HG03378 (cell line): ENCODE measurements around the gene CDK5R2.
"Not testable (repeated sequence)": the region's sequence is repeated elsewhere in the genome, so short reads cannot be mapped to it uniquely, and the experiment has no call there.

Source experiments
- ATAC-seq: cut with Tn5 transposase; IDR thresholded peaks from one replicate; pipeline ENCODE4 v1.9.1; 2021; ENCODE audit warnings: mild to moderate bottlenecking, moderate library complexity; ENCODE audit not compliant: unreplicated experiment

CDK5R2 gene

DNA sequence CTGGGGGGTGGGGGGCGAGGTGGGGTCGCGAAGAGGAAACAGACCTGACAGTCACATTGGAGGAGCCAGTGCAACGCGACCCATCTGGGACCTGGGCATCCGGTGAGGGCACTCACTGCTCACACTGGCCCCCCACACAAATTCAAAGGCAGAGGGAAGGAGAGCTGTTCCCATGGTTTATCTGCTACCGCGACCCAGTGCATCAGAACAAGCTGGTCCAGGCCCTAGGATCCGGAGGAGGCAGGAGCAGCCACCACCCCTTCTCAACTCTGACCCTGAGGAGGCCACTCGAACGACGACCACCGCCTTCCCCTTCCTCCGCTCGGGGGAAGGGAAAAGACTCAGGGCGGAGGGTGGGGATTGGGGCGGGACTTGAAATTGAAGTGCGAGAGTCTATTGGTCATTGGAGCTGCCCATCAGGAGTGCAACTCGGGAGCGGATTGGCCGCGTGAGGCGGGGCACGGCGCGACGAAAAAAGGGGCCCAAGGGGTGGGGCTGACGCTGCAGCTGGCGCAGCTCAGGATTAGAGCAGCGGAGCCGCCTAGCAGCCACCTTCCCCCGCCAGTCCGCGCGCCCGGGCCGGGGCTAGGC, at the start of gene CDK5R2:
TSS of gene CDK5R2 (plus strand) at position 526 of the 591 bp plus-strand sequence. CDS start 155 bp downstream, outside the sequence.
- peak; percentile 89 for ATAC-seq

- no peak for ATAC-seq
These were observed 48.7 kb upstream of the CDK5R2 start for GRCh38 chr2:218910741-218911140.

GRCh38 chr2:218920504-218920903, 39.0 kb upstream of the CDK5R2 start:
- no peak for ATAC-seq

GRCh38 chr2:218924757-218925156, 34.7 kb upstream of the CDK5R2 start:
- ATAC-seq = no peak

DNA sequence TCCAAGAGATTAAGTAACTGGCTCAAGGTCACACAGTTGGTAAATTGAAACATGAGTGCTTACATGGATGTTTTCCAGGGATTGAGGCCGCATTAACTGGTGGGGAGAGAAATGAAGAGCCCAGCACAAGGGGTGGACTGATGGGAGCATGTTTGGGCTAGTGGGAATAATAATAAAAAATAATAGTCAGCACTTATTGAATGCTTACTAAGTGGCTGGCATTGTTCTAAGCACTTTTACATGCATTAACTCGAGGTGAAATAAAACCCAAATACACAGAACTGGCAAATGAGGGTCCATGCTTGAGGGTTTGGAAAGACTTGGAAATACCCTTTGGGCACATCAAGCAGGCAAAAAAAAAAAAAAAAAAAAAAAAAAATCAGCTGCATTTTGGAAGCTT, 34.0 kb upstream of the CDK5R2 start:
- ATAC-seq = no peak

GRCh38 chr2:218927422-218927821, 32.0 kb upstream of the CDK5R2 start:
- ATAC-seq = no peak

- no peak for ATAC-seq
These were observed 31.6 kb upstream of the CDK5R2 start for GRCh38 chr2:218927876-218928275.

DNA sequence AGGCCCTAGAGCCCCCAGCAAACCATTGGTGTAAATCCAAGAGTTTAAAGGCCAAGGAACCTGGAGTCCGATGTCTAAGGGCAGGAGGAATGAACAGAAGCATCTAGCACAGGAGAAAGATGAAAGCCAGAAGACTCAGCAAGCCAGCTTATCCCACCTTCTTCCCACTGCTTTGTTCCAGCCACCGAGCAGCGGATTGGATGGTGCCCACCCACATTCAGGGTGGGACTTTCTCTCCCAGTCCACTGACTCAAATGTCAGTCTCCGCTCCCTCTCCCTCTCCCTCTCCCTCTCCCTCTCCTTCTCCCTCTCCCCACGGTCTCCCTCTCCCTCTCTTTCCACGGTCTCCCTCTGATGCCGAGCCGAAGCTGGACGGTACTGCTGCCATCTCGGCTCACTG, 29.0 kb upstream of the CDK5R2 start:
- not testable (repeated sequence) for ATAC-seq

- not testable (repeated sequence) for ATAC-seq
These were observed 27.7 kb upstream of the CDK5R2 start for GRCh38 chr2:218931751-218932150.

DNA sequence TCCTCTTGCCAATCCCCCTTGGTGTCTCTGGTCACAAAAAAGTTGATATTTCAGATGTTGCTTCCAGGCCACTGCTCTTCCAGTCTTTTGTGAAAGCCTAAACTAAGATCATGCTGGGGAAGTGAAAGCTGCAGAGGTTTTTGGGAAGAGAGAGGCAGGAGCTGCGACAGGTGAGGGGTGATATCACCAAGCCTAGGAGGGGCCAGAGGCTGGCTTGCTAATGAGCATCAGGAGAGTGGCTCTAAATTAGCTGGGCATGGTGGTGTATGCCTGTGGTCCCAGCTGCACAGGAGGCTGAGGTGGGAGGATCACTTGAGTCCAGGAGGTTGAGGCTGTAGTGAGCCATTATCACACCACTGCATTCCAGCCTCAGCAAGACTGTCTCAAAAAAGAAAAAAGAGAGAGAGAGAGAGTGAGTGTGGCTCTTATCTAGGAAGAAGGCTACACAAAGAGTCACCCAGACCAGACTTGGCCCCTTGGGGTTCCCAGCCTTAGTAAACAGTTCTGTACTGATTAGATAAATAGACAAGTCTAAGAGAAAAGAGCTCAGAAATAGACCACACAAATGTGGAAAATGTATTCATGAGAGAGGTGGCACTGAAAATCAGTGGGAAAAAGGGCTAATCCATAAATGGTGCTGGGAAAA, 14.6 kb upstream of the CDK5R2 start:
- ATAC-seq = no peak

- no peak for ATAC-seq
These were observed 12.8 kb upstream of the CDK5R2 start for GRCh38 chr2:218946621-218947020.

DNA sequence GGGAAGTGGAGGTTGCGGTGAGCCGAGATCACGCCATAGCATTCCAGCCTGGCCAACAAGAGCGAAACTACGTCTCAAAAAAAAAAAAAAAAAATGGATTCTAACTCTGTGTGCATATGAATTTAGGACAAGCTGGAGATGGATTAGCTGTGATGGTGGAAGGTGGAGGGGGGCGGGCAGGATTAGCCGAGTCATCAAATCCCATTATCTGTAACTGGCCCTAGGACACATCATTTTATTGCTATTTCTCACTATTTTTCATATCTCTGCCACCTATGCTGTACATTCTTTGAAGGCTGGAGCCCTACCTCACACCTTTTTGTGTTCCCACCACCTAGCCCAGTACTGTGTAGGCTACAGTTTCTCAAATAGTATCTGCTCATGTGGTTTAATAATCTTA, 7.3 kb upstream of the CDK5R2 start:
- ATAC-seq = no peak

DNA sequence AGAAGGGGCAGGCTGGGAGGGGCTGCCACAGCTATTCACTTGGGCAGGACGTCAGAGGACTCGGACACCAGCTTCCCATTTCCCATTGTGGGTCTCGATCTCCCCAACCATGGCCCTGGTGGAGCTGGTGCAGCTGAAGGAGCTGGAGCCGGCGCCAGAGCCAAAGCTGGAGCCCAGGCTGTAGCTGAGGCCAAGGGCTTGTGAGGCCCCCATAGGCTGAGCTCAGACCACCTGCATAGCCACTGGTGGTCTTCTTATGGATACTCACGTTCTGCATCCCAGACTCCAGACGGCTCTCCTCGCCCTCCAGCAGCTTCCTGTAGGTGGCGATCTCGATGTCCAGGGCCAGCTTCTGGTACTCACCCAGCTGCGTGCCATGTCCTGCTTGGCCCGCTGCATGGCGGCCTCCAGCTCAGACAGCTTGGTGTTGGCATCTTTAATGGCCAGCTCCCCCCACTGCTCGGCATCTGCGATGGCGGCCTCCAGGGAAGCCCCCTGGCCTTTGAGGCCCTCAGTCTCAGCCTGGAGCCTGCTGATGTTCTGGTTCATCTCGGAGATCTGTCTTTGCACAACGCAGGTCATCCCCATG, 6.0 kb upstream of the CDK5R2 start:
- no peak for ATAC-seq

- ATAC-seq = no peak
These were observed 4.7 kb upstream of the CDK5R2 start for GRCh38 chr2:218954541-218955300.

DNA sequence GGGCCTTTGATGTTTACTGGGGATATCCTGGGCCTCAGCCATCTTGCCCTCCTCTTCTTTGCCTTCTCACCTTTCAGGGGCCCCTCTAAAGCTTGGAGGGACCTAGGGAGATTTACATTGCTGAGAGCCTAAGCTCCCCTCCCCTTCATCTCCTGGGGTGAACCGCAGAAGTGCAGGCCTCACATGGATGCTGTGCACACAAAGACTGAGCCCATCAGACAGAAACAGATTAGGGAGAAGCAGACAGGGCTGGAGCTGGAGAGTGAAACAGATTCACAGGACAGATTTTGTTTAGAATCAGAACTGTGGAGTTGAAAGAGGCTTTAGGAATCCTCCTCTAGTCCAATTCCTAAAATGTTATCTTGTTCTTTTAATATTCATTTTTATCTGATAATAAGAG, 3.4 kb upstream of the CDK5R2 start:
- no peak for ATAC-seq

- no peak for ATAC-seq
These were observed 1.8 kb upstream of the CDK5R2 start for GRCh38 chr2:218957671-218958070.

DNA sequence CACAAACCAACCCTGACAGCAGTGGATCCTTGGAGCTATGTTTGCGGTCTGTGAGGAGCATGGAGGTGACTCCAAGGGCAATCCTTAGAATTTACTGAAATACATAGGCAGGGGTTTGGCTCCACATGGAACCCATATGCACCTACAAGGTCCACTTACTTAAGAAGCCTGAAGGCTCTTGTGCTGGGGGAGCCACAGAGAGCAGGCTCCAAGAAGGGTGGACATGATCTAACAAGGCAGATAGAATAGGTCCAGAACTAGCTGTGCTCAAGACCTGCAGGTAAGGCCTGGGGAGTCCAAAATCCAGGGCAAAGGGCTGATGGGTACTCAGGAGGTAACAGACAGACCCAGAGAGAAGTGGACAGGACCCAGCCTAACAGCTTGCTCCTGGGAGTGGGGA, 1.2 kb upstream of the CDK5R2 start:
- ATAC-seq = no peak

- ATAC-seq = no peak
These were observed 369 bp downstream of the CDK5R2 start for GRCh38 chr2:218959761-218960308.

DNA sequence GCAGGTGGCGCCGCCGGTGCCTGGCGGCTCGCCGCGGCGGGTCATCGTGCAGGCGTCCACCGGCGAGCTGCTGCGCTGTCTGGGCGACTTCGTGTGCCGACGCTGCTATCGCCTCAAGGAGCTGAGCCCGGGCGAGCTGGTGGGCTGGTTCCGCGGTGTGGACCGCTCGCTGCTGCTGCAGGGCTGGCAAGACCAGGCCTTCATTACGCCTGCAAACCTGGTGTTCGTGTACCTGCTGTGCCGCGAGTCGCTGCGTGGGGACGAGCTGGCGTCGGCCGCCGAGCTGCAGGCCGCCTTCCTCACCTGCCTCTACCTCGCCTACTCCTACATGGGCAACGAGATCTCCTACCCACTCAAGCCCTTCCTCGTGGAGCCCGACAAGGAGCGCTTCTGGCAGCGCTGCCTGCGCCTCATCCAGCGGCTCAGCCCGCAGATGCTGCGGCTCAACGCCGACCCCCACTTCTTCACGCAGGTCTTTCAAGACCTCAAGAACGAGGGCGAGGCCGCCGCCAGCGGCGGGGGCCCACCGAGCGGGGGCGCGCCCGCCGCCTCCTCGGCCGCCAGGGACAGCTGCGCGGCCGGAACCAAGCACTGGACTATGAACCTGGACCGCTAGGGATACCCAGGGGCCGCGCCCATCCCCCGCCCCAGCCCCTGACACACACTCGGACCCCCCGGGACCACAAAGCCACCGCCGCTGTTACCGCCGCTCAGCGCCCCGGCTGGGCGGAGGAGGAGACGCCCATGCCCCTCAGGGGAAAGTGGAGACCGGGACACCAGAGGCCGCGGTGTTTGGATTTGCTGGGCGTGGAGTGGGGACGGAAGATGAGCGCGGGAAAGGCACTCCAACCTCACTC, 1.1 kb downstream of the CDK5R2 start:
- ATAC-seq = no peak

DNA sequence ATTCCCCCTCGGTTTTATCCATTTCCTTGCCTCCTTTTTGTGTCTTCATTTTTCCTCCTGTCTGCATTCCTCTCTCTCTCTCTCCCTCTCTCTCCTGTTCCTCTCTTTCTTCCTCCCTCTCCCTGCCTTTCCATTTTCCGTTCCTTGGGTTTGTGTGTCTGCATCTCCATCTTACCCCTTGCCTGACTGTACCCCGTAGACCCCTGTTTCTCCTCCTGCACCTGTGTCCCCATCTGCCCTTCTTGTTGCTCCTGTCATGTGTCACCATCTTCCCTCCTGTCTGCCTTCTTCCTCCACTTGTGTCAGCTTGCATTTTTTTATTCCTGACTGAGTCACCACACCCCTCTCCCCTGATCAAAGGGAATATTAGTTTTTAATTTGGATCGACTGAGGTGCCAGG, 1.8 kb downstream of the CDK5R2 start:
- ATAC-seq = no peak
